Esophagus squamous epithelium (tissue), 4 donors: ENCODE measurements around the gene SKI.

Source experiments
- CTCF ChIP-seq, 6 experiments: fragments of 450-650 bp in 4 of 6; fragments of 200-600 bp in 2 of 6; sonication (generic) in 2 of 6; IDR thresholded peaks; one replicate each; pipeline ENCODE4 v1.5.1; 2016 to 2019; ENCODE audit warnings: antibody characterized with exemption in 6 of 6, mild to moderate bottlenecking in 4 of 6, moderate library complexity in 4 of 6
- POLR2A ChIP-seq, 4 donors: fragments of 450-650 bp; IDR thresholded peaks; one replicate each; pipeline ENCODE4 v1.6.1; 2017; ENCODE audit warnings: antibody characterized with exemption in 4 of 4, mild to moderate bottlenecking in 4 of 4, moderate library complexity in 3 of 4

- TF ChIP-seq CTCF (IDR thresholded peaks at IDR 0.05) (no peak), POLR2A (IDR thresholded peaks at IDR 0.05) (no peak)
Observed at GRCh38 chr1:2298685-2299084, 70.6 kb downstream of the SKI start.
